Glomerular visceral epithelial cell (primary cell): ENCODE data around the gene KIF6.

Source experiments
- DNase-seq: peaks from one replicate; pipeline ENCODE4 v3.0.0-alpha.2; 2016; ENCODE audit errors: extremely low spot score

KIF6 gene

GRCh38 chr6:39664173-39664572 lies 61.0 kb downstream of the KIF6 start:
- no peak for DNase-seq

- DNase-seq = no peak
Measured at GRCh38 chr6:39657355-39658135, 67.7 kb downstream of the KIF6 start.

GRCh38 chr6:39654121-39654520 lies 71.1 kb downstream of the KIF6 start:
- DNase-seq = no peak

GRCh38 chr6:39653612-39654011 lies 71.6 kb downstream of the KIF6 start:
- DNase-seq = no peak

GRCh38 chr6:39649996-39650395 lies 75.2 kb downstream of the KIF6 start:
- no peak for DNase-seq

- no peak for DNase-seq
Measured at GRCh38 chr6:39646751-39647420, 78.3 kb downstream of the KIF6 start.

GRCh38 chr6:39642270-39642669 lies 82.9 kb downstream of the KIF6 start:
- no peak for DNase-seq

GRCh38 chr6:39638126-39638822 lies 86.9 kb downstream of the KIF6 start:
- no peak for DNase-seq

GRCh38 chr6:39634646-39635341 lies 90.4 kb downstream of the KIF6 start:
- DNase-seq = no peak

- DNase-seq = no peak
Measured at GRCh38 chr6:39625209-39625608, 100.0 kb downstream of the KIF6 start.

- DNase-seq = no peak
Measured at GRCh38 chr6:39623750-39624149, 101.5 kb downstream of the KIF6 start.

GRCh38 chr6:39617520-39617919 lies 107.7 kb downstream of the KIF6 start:
- no peak for DNase-seq

GRCh38 chr6:39617026-39617425 lies 108.2 kb downstream of the KIF6 start:
- DNase-seq = no peak

GRCh38 chr6:39615622-39616021 lies 109.6 kb downstream of the KIF6 start:
- no peak for DNase-seq

- DNase-seq = no peak
Measured at GRCh38 chr6:39614393-39614950, 110.7 kb downstream of the KIF6 start.

- no peak for DNase-seq
Measured at GRCh38 chr6:39610221-39610620, 115.0 kb downstream of the KIF6 start.

- peak; percentile 36 for DNase-seq
Measured at GRCh38 chr6:39608652-39609345, 116.4 kb downstream of the KIF6 start.

- DNase-seq = no peak
Measured at GRCh38 chr6:39602601-39603519, 122.3 kb downstream of the KIF6 start.

- DNase-seq = no peak
Measured at GRCh38 chr6:39599973-39600372, 125.2 kb downstream of the KIF6 start.

- no peak for DNase-seq
Measured at GRCh38 chr6:39599341-39599740, 125.9 kb downstream of the KIF6 start.
